Ascending aorta (tissue), 2 donors: ENCODE results near the gene FBXO41. TPM values are rescaled to one million over a fixed set of nuclear protein-coding genes. Genes with fewer than 3 reads are reported as not detected.

Source experiments
- DNase-seq, 2 donors: peaks; one replicate each; pipeline ENCODE4 v3.0.0-alpha.2; 2019; ENCODE audit warnings: low spot score in 2 of 2
- H3K27ac ChIP-seq, 2 donors: fragments of 200-600 bp; sonication (generic); one replicate each; pipeline ENCODE4 v1.5.1; 2016 to 2017; ENCODE audit warnings: mild to moderate bottlenecking in 1 of 2
- H3K27me3 ChIP-seq: fragments of 200-600 bp; sonication (generic); one replicate; pipeline ENCODE4 v1.5.1; 2017
- H3K36me3 ChIP-seq, 2 donors: fragments of 200-600 bp; sonication (generic); one replicate each; pipeline ENCODE4 v1.5.1; 2016
- H3K4me1 ChIP-seq, 2 donors: fragments of 200-600 bp; sonication (generic); one replicate each; pipeline ENCODE4 v1.5.1; 2016 to 2017; ENCODE audit warnings: mild to moderate bottlenecking in 1 of 2
- H3K4me3 ChIP-seq, 2 donors: fragments of 200-600 bp; sonication (generic); one replicate each; pipeline ENCODE4 v1.5.1; 2016 to 2017; ENCODE audit warnings: mild to moderate bottlenecking in 1 of 2
- H3K9me3 ChIP-seq, 2 donors: fragments of 200-600 bp; sonication (generic); one replicate each; pipeline ENCODE4 v1.5.1; 2016
- intact Hi-C: fragments of 100-400 bp; cut with DNase I; formaldehyde crosslinking; loops from one replicate; pipeline ENCODE4 v1.15.1; 2023
- total RNA-seq: library from RNA; depleted of rRNA; stranded (reverse); fragments of >200 nt; gene quantifications from one replicate; pipeline ENCODE4 v1.1.0, GENCODE V29; 2016
- TF ChIP-seq, protein P1 (sequence below), 3 experiments: fragments of 200-600 bp in 2 of 3; fragments of 450-650 bp in 1 of 3; sonication (generic) in 2 of 3; IDR thresholded peaks; one replicate each; pipeline ENCODE4 v1.5.1; 2016 to 2019; ENCODE audit warnings: antibody characterized with exemption in 3 of 3, mild to moderate bottlenecking in 1 of 3, moderate library complexity in 1 of 3

The FBXO41 gene
- total RNA-seq, 1 donor from 2014 or later: 5.2 TPM

DNA sequence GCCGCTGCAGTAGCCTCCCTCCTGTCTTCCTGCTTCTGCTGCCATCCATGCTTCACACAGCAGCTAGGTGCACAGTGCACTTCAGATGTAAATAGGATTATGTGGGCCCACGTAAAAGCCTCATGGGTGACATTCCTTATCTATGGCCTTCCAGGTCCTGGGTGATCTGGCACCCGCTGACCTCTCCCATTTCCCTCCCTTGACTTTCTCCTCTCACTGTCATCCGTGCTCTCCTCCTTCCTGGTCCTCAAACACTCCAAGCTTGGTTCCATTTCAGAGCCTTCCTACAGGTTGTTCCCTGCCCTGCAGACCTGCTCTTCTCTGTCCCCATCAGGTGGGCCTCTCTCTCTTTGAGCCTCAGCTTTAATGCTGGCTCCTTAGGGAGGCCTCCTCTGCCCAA lies 74.3 kb downstream of the FBXO41 start:
- intact Hi-C loops: loop anchor here (5.0 to 10.0 kb wide), 4 partner anchors 48 to 385 kb away; partner anchors contain the start of genes EXOC6B and RAB11FIP5
- TF ChIP-seq, protein P1, sequence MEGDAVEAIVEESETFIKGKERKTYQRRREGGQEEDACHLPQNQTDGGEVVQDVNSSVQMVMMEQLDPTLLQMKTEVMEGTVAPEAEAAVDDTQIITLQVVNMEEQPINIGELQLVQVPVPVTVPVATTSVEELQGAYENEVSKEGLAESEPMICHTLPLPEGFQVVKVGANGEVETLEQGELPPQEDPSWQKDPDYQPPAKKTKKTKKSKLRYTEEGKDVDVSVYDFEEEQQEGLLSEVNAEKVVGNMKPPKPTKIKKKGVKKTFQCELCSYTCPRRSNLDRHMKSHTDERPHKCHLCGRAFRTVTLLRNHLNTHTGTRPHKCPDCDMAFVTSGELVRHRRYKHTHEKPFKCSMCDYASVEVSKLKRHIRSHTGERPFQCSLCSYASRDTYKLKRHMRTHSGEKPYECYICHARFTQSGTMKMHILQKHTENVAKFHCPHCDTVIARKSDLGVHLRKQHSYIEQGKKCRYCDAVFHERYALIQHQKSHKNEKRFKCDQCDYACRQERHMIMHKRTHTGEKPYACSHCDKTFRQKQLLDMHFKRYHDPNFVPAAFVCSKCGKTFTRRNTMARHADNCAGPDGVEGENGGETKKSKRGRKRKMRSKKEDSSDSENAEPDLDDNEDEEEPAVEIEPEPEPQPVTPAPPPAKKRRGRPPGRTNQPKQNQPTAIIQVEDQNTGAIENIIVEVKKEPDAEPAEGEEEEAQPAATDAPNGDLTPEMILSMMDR (IDR thresholded peaks at IDR 0.05): no peak
- DNase-seq: no peak
- H3K4me1 ChIP-seq: peaks cover 0 to 17% of the 10 kb centered on the region in 2 donors
- H3K4me3 ChIP-seq: no peak overlapping the region
- H3K36me3 ChIP-seq: no peaks in the 10 kb centered on the region
- no peaks in the 10 kb centered on the region for H3K9me3 ChIP-seq
- no peak overlapping the region for H3K27ac ChIP-seq
- H3K27me3 ChIP-seq: no peaks in the 10 kb centered on the region

GRCh38 chr2:73208258-73208657 lies 76.0 kb downstream of the FBXO41 start:
- Histone ChIP-seq H3K36me3 (no peaks in the 10 kb centered on the region), H3K9me3 (no peaks in the 10 kb centered on the region), H3K4me3 (no peak overlapping the region), H3K27me3 (no peaks in the 10 kb centered on the region), H3K27ac (no peak overlapping the region), H3K4me1 (peaks cover 0 to 10% of the 10 kb centered on the region in 2 donors)
- intact Hi-C loops: no loop called here
- no peak for DNase-seq
- TF ChIP-seq, protein P1 (IDR thresholded peaks at IDR 0.05): no peak

- H3K4me1 ChIP-seq: peaks cover 0 to 7% of the 10 kb centered on the region in 2 donors
- H3K27ac ChIP-seq: no peak overlapping the region
- H3K9me3 ChIP-seq: no peaks in the 10 kb centered on the region
- H3K27me3 ChIP-seq: peaks cover 19% of the 10 kb centered on the region
- H3K36me3 ChIP-seq: no peaks in the 10 kb centered on the region
- DNase-seq: no peak
- H3K4me3 ChIP-seq: no peak overlapping the region
- intact Hi-C loops: no loop called here
- TF ChIP-seq, protein P1 (IDR thresholded peaks at IDR 0.05): no peak
Observed at GRCh38 chr2:73205611-73206010, 78.7 kb downstream of the FBXO41 start.

Other genes starting within 250 kb of the FBXO41 start
- gene SFXN5, start 212.8 kb downstream of the FBXO41 start, total RNA-seq: 9.3 TPM
- gene RAB11FIP5, start 171.5 kb downstream of the FBXO41 start, total RNA-seq: 95.3 TPM
- gene NOTO, start 81.9 kb downstream of the FBXO41 start, total RNA-seq: not detected
- 10.1 TPM for gene SMYD5, start 70.2 kb downstream of the FBXO41 start, total RNA-seq
- 77.0 TPM for gene PRADC1, start 51.2 kb downstream of the FBXO41 start, total RNA-seq
- gene CCT7, start 50.2 kb downstream of the FBXO41 start, total RNA-seq: 226 TPM
- gene EGR4, start 9.1 kb upstream of the FBXO41 start, total RNA-seq: not detected
- gene ALMS1, start 101.4 kb upstream of the FBXO41 start, total RNA-seq: 12.8 TPM